ENCODE data around the gene TBC1D7.

GRCh38 chr6:13263669-13264068, 64.7 kb downstream of the TBC1D7 start:
- TF ChIP-seq CTCF (IDR thresholded peaks at IDR 0.05; ENCODE audit: low read depth, low read length, poor library complexity, severe bottlenecking) = no peak
- TF ChIP-seq EZH2phosphoT487 (IDR thresholded peaks at IDR 0.05; ENCODE audit: borderline replicate concordance, low read length) = no peak

Data from DOHH2 (cell line).